ENCODE results near the gene ZBTB22. TPM values are rescaled to one million over a fixed set of nuclear protein-coding genes. Genes with fewer than 3 reads are reported as not detected.

ZBTB22 gene, protein sequence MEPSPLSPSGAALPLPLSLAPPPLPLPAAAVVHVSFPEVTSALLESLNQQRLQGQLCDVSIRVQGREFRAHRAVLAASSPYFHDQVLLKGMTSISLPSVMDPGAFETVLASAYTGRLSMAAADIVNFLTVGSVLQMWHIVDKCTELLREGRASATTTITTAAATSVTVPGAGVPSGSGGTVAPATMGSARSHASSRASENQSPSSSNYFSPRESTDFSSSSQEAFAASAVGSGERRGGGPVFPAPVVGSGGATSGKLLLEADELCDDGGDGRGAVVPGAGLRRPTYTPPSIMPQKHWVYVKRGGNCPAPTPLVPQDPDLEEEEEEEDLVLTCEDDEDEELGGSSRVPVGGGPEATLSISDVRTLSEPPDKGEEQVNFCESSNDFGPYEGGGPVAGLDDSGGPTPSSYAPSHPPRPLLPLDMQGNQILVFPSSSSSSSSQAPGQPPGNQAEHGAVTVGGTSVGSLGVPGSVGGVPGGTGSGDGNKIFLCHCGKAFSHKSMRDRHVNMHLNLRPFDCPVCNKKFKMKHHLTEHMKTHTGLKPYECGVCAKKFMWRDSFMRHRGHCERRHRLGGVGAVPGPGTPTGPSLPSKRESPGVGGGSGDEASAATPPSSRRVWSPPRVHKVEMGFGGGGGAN
- total RNA-seq: 19.4 and 21.1 TPM in 2 replicates

DNA sequence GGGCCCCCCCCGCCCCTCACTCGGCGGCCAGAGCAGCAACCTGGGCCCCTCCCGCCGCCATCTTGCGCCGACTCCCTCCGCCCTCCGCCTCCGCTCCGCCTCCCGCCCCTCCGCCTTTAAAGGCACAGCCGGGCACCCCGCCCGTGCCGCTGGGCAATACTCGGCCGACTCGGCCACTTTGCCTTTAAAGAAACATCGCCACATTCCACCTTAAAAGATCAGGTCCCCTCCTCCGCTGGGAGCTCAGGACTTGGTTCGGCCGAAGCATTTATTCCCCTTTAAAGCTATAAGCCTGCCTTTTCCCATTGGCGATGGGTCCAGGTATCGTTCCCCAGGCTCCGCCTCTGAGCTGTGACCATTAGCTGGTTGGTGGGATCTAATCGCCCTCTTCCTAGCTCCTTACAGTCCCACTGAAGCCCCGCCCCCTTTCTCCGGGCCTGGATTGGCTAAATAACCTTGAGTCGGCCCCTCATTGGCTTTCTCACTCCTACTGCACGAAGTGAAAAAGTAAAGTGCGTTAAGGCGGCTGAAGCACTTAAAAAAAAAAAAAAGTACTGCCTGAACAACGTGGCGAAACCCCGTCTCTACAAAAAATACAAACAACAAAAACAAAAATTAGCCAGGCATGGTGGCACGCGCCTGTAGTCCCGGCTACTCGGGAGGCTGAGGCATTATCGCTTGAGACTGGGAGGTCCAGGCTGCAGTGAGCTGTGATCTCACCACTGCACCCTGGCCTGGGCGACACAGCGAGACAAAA is at the start of gene ZBTB22:
TSS of gene ZBTB22 (minus strand) at position 76 of the 757 bp plus-strand sequence. CDS start 828 bp downstream, outside the sequence.

DNA sequence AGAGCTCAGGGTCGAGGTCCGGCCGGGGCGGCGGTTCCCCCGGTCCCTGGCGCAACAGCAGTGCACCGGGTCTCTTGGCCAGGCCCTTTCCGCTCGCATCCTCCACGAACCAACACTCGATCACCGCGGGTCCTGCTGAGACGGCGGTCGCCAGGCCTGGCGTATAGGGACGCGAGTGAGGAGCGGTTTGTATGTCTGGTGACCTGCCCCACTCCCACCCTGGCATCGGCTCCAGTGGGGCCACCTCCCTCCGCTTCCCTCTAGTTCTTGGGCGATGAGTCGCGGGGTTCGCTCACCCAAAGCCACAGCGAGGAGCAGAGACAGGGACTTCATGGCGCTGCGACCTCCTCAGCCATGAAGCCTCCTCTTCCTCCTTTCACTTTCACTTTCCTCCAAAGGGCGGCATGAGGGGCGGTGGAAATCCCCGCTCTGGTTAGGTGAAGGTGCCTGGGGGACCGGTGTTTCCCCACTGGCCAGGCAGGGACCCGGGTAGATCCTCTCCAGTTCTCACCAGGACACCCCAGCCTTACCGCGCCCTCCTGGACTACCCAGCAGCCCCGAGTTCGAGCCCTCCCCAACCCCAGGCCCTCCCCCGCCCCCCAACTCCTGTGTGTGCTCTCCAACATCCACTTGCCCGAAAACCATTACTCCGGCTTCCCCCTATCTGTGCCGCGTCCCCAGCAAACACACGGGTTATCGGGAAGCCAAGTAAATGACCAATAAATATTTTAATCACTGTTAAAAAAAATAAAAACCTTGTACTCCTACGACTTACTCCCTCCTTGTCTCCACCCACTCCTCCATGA is 3.6 kb downstream of the ZBTB22 start, which contains the start of gene TAPBP:
TSS of gene TAPBP (minus strand) at position 370 of the 806 bp plus-strand sequence. CDS start at position 333, 37 bp downstream.

DNA sequence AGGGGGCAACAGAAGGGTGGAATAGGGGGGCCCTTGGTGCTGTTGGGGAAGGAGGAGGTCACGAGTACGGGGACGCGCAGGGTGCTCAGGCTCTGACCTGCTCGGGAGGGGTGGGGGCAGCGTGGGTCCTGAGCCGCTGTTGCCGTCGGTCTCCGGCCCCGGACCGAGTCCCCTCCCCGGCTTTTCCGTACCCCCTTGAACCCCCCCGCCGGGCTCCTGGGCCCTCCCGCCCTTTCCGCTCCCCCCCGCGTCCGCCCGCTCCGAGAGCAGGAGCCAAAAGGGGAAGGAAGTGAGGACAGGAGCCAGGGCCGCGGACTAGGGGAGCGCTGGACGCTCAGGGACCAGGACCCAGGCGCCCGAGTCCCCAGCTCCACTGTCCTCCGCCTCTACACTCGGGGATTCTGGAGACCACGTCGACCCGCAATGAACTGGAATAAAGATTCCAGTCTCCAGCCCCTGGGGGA is 18.7 kb downstream of the ZBTB22 start, which contains the start of gene RGL2:
TSS of gene RGL2 (minus strand) at position 170 of the 464 bp plus-strand sequence. CDS start 332 bp downstream, outside the sequence.

DNA sequence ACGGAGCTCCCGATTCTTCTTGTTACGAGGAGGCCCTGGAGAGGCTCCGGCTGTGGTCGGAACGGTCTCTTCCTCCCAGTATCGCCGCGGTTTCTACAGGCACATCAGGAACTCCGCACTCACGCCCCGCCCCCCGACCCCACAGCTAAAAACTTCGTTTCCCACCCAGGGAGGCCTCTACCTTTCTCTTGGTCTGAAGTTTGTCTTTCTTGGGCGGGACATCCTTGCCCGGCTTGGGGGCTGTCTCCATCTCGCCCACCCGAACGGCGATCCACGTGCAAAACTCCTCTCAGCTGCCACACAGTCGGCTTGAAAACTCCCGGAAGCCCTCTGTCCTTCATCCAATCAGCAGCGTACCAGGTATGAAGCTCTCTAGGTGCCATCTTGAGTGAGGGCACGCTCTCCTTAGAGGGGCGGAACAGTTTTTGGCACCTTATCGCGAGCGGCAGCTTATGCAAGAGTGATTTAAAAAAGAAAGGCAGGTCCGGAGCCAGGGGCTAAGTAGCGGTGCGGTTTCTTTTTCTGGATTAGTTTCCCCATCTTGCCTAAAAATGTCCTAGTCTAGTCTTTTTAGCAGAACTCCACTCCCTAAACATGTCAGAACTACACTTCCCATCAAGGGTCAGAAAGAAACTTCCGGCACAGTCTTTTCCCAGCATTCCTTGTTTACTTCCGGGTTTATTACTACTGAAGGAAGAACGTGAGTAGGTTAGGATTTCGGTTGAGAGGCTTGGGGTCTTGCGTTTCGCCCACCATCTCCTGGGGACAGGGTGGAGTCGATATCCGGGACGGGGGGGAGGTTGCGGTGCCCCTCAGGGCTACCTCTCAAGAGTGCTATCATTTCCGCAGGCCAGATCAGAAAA is 28.4 kb downstream of the ZBTB22 start, which contains the start of the genes PFDN6 and WDR46:
TSS of gene PFDN6 (plus strand) at position 681 of the 863 bp plus-strand sequence. CDS start 256 bp downstream, outside the sequence.
TSS of gene WDR46 (minus strand) at position 319 of the 863 bp plus-strand sequence. CDS start at position 250, 69 bp downstream.

DNA sequence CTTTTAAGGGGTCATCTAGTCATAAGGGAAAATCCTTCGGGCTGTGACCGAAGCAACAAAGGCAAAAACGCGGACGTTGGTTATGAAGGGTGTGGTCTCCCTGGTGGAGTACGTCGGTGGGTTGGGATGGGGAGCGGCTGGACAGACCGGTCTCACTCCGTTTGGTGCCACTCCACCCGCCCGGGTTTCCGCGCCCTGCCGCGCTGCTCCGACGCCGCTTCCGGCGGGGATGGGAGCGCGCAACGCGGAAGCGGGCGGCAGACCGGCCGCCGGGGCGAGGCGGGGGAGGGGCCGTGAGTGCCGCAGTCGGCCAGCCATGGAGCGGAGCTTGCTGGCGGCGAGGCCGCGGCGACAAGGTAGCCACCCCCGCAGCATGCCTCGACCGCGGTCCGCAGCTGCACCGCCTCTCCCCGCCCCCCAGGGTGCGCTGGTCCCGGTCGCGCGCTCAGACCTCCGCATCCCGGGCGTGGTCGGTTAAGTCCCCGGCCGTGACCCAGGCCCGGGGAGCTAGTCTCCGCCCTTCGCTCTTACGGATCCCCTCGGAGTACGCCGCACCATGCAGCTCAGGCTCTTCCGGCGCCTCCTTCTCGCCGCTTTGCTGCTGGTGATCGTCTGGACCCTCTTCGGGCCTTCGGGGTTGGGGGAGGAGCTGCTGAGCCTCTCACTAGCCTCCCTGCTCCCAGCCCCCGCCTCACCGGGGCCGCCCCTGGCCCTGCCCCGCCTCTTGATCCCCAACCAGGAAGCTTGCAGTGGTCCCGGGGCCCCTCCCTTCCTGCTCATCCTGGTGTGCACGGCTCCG is 40.5 kb downstream of the ZBTB22 start, which contains the start of gene B3GALT4:
TSS of gene B3GALT4 (plus strand) at position 260 of the 799 bp plus-strand sequence. CDS start at position 557, 297 bp downstream.

DNA sequence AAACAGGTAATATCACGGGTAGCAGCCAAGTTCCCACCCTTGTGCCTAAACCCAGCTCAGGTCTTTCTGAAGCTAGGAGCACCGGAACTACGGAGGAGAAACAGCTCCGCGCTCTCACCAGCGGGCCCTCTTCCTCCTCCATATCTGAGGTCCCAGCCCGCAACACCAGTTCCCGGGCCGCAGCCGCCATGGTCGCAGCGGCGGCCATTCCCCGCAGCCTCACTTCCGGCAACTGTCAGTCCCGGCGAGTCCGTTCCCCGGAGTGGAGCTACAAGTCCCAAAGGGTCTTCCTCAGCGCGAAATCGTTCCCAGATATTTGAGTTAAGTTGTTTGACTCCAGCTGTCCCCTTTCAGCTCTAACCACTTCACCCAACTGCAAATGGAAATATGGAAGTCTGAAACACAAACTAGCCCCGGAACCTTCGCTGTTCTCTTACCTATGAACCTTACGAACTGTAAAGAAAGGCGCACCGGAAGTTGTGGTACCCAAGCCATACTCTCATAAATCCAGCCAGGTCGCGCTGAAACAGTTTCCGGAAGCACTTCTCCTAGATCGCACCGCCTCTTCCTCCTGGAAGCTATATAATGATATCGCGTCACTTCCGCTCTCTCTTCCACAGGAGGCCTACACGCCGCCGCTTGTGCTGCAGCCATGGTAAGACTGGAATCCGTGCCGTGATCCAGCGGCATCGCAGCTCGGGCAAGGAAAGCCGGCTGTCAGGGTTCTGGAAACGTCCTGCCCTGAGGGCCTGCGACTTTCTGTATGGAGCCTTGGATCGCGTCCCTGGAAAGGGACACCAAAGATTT is 45.9 kb downstream of the ZBTB22 start, which contains the start of the genes RPS18 and VPS52:
TSS of gene RPS18 (plus strand) at position 608 of the 807 bp plus-strand sequence. CDS start at position 653, 45 bp downstream.
TSS of gene VPS52 (minus strand) at position 409 of the 807 bp plus-strand sequence. CDS start at position 208, 201 bp downstream.

Other genes starting within 250 kb of the ZBTB22 start
- gene HLA-DPA1, start 244.1 kb downstream of the ZBTB22 start, total RNA-seq: 0.30 TPM in 1 of 2 replicates, not detected in the other
- 2.4 TPM in 1 of 2 replicates, not detected in the other for gene HLA-DPB1, start 241.8 kb downstream of the ZBTB22 start, total RNA-seq
- gene COL11A2, start 125.3 kb downstream of the ZBTB22 start, total RNA-seq: 0.30 and 0.37 TPM in 2 replicates
- gene RXRB, start 117.1 kb downstream of the ZBTB22 start, total RNA-seq: 22.9 and 27.8 TPM in 2 replicates
- gene SLC39A7, start 116.9 kb downstream of the ZBTB22 start, total RNA-seq: 162 and 171 TPM in 2 replicates
- 1.8 and 4.5 TPM in 2 replicates for gene HSD17B8, start 113.1 kb downstream of the ZBTB22 start, total RNA-seq
- gene RING1, start 109.2 kb downstream of the ZBTB22 start, total RNA-seq: 23.8 and 26.4 TPM in 2 replicates
- 32.4 and 33.9 TPM in 2 replicates for gene VPS52, start 45.9 kb downstream of the ZBTB22 start, total RNA-seq
- gene RPS18, start 45.7 kb downstream of the ZBTB22 start, total RNA-seq: 1,202 and 4,104 TPM in 2 replicates
- gene B3GALT4, start 40.6 kb downstream of the ZBTB22 start, total RNA-seq: 2.3 and 4.2 TPM in 2 replicates
- 64.0 and 111 TPM in 2 replicates for gene WDR46, start 28.5 kb downstream of the ZBTB22 start, total RNA-seq
- 29.2 and 41.0 TPM in 2 replicates for gene PFDN6, start 28.1 kb downstream of the ZBTB22 start, total RNA-seq
- gene RGL2, start 18.8 kb downstream of the ZBTB22 start, total RNA-seq: 18.7 and 30.7 TPM in 2 replicates
- gene TAPBP, start 3.7 kb downstream of the ZBTB22 start, total RNA-seq: 69.8 and 119 TPM in 2 replicates
- 45.7 and 84.3 TPM in 2 replicates for gene DAXX, start 5.2 kb upstream of the ZBTB22 start, total RNA-seq
- gene KIFC1, start 74.1 kb upstream of the ZBTB22 start, total RNA-seq: 1.2 and 11.2 TPM in 2 replicates
- 25.7 and 27.9 TPM in 2 replicates for gene PHF1, start 93.3 kb upstream of the ZBTB22 start, total RNA-seq
- gene CUTA, start 100.4 kb upstream of the ZBTB22 start, total RNA-seq: 84.6 and 90.6 TPM in 2 replicates
- gene SYNGAP1, start 102.3 kb upstream of the ZBTB22 start, total RNA-seq: 3.9 and 10.1 TPM in 2 replicates
- 3.9 and 8.0 TPM in 2 replicates for gene ZBTB9, start 136.8 kb upstream of the ZBTB22 start, total RNA-seq

Data from smooth muscle cell of the umbilical artery (primary cell).